HepG2 (cell line): ENCODE measurements around the gene ZNF77. TPM values are rescaled to one million over a fixed set of nuclear protein-coding genes. Genes with fewer than 3 reads are reported as not detected.
A peak's percentile ranks its signal among the peaks of the same experiment; 100 is the strongest.

ENCODE experiments used
- CCAR2 ChIP-seq: fragments of 200-400 bp; formaldehyde crosslinking; optimal IDR thresholded peaks from 2 replicates; pipeline ENCODE3; 2018; ENCODE audit warnings: low read depth, mild to moderate bottlenecking, low read length, moderate library complexity
- GLMP ChIP-seq: sonication (generic); formaldehyde crosslinking; IDR thresholded peaks from 2 replicates; pipeline ENCODE4 v1.9.0; 2021; ENCODE audit warnings: missing genetic modification reagents, mild to moderate bottlenecking, borderline replicate concordance
- HDAC2 ChIP-seq: sonication (generic); formaldehyde crosslinking; IDR thresholded peaks from 2 replicates; pipeline ENCODE4 v1.4.0; 2020; ENCODE audit warnings: missing genetic modification reagents
- HOXA9 ChIP-seq: sonication (generic); formaldehyde crosslinking; IDR thresholded peaks from 2 replicates; pipeline ENCODE4 v1.8.1; 2022; ENCODE audit warnings: missing genetic modification reagents, mild to moderate bottlenecking, moderate library complexity, borderline replicate concordance
- KAT7 ChIP-seq: IDR thresholded peaks from 2 replicates; pipeline ENCODE4 v1.6.1; 2018; ENCODE audit warnings: borderline replicate concordance, missing compliant biosample characterization
- MBD4 ChIP-seq: IDR thresholded peaks from 2 replicates; pipeline ENCODE4 v1.6.1; 2012; ENCODE audit warnings: low read length, inconsistent platforms, borderline replicate concordance
- MBNL3 ChIP-seq: fragments of 250-450 bp; sonication (Bioruptor Pico); conservative IDR thresholded peaks from 2 replicates; pipeline ENCODE4 v1.8.0; 2022; ENCODE audit warnings: mild to moderate bottlenecking, inconsistent platforms
- MTA3 ChIP-seq: sonication (generic); formaldehyde crosslinking; IDR thresholded peaks from 2 replicates; pipeline ENCODE4 v1.4.0; 2020; ENCODE audit warnings: missing genetic modification reagents
- RFX5 ChIP-seq: IDR thresholded peaks from 2 replicates; pipeline ENCODE4 v1.6.1; 2011; ENCODE audit warnings: low read depth, low read length, improper control_type of control experiment
- RNF219 ChIP-seq: sonication (generic); formaldehyde crosslinking; IDR thresholded peaks from 2 replicates; pipeline ENCODE4 v1.5.0; 2020; ENCODE audit warnings: mild to moderate bottlenecking, missing genetic modification reagents
- TAF15 ChIP-seq: fragments of 200-400 bp; formaldehyde crosslinking; IDR thresholded peaks from one replicate; pipeline ENCODE4 v1.6.1; 2018; ENCODE audit warnings: mild to moderate bottlenecking, low read depth, low read length; ENCODE audit not compliant: poor library complexity, severe bottlenecking
- THAP9 ChIP-seq: sonication (generic); formaldehyde crosslinking; IDR thresholded peaks from 2 replicates; pipeline ENCODE4; 2020; ENCODE audit warnings: missing genetic modification reagents, mild to moderate bottlenecking, borderline replicate concordance
- ZFP36L2 ChIP-seq: sonication (generic); formaldehyde crosslinking; IDR thresholded peaks from 2 replicates; pipeline ENCODE4 v1.4.0; 2020; ENCODE audit warnings: missing genetic modification reagents
- ZMAT5 ChIP-seq: sonication (generic); formaldehyde crosslinking; IDR thresholded peaks from 2 replicates; pipeline ENCODE4 v1.5.0; 2020; ENCODE audit warnings: mild to moderate bottlenecking, low read depth, missing genetic modification reagents, borderline replicate concordance
- ZNF10 ChIP-seq: sonication (generic); formaldehyde crosslinking; IDR thresholded peaks from 2 replicates; pipeline ENCODE4 v1.4.0; 2020; ENCODE audit warnings: mild to moderate bottlenecking, low read depth, missing genetic modification reagents, borderline replicate concordance
- ZNF414 ChIP-seq: sonication (generic); formaldehyde crosslinking; IDR thresholded peaks from 2 replicates; pipeline ENCODE4 v1.5.0; 2020; ENCODE audit warnings: missing genetic modification reagents
- ZNF513 ChIP-seq: sonication (generic); formaldehyde crosslinking; conservative IDR thresholded peaks from 2 replicates; pipeline ENCODE4 v1.5.0; 2020; ENCODE audit warnings: missing genetic modification reagents
- ZNF839 ChIP-seq: sonication (generic); formaldehyde crosslinking; IDR thresholded peaks from 2 replicates; pipeline ENCODE4 v1.4.0; 2020; ENCODE audit warnings: missing genetic modification reagents, mild to moderate bottlenecking, borderline replicate concordance
- polyA plus RNA-seq, 8 experiments: library from polyadenylated mRNA; depleted of rRNA in 3 of 8; stranded (reverse) in 7 of 8; unstranded in 1 of 8; fragments of >200 nt; fragmentation: Illumina TruSeq in 4 of 8; extraction: Trizol in 4 of 8; gene quantifications; 2 replicates each; pipeline versions ENCODE4 v1.2.1 to v1.2.3, GENCODE V29; 2011 to 2016; ENCODE audit warnings: low read depth in 4 of 8, missing spikeins in 1 of 8, mixed read lengths in 1 of 8; ENCODE audit not compliant: insufficient read depth in 1 of 8
- total RNA-seq, 5 experiments: library from RNA; depleted of rRNA; stranded (reverse); fragments of >200 nt; fragmentation: Illumina TruSeq; extraction: Trizol; gene quantifications; 2 replicates each; pipeline ENCODE4 v1.2.3, GENCODE V29; 2016; ENCODE audit warnings: low read depth in 1 of 5

The ZNF77 gene
- total and polyA plus RNA-seq, 2 of the 13 experiments (the other 11 are each of a cell fraction or from before 2014, with no cell fraction given): 7.1 to 11.5 TPM

- TF ChIP-seq ZMAT5 (no peak), ZNF513 (no peak), RNF219 (CRISPR knock-in tag) (0 out of 2 replicates have a peak, but pooled peaks have one; percentile 8), MBD4 (no peak), ZNF10 (no peak), KAT7 (CRISPR knock-in tag) (peak; percentile 73; the same call in 1 of the 2 replicates), CCAR2 (no peak), ZNF839 (CRISPR knock-in tag) (no peak), ZNF414 (CRISPR knock-in tag) (no peak), HDAC2 (CRISPR knock-in tag) (peak; percentile 86), THAP9 (CRISPR knock-in tag) (no peak; the same call in none of the 2 replicates), MTA3 (CRISPR knock-in tag) (no peak), ZFP36L2 (CRISPR knock-in tag) (no peak), MBNL3 (no peak), GLMP (CRISPR knock-in tag) (no peak), HOXA9 (CRISPR knock-in tag) (no peak; the same call in none of the 2 replicates), TAF15 (no peak), RFX5 (peak; percentile 49; the same call in 1 of the 2 replicates)
Measured at GRCh38 chr19:2944775-2945574, at the start of gene ZNF77 (continued).
